HG02981 (cell line): Measurements from ENCODE around the gene CHRNA1.
"Not testable (repeated sequence)": the region's sequence is repeated elsewhere in the genome, so short reads cannot be mapped to it uniquely, and the experiment has no call there.

ENCODE experiments used
- ATAC-seq: cut with Tn5 transposase; IDR thresholded peaks from one replicate; pipeline ENCODE4 v1.9.1; 2021; ENCODE audit warnings: mild to moderate bottlenecking, moderate library complexity; ENCODE audit not compliant: unreplicated experiment

The CHRNA1 gene

DNA sequence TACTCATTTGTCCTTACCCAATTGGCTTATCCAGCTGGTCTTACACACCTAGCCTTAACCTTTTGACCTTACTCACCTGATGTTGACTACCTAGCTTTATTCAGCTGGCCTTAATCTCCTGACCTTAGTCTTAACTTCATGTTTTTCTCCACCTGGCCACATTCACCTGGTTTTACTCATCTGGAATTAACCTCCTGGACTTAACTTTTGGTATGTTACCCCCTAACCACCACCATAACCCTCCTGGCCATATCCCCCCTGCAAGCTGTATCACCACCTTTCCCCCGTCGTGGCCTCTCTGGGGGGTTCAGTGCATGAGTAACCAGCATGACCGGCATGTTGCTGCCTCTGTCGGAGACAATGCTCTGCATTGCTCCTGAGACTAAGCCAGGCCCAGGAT lies 45.7 kb downstream of the CHRNA1 start:
- no peak for ATAC-seq

- ATAC-seq = no peak
Measured at GRCh38 chr2:174717916-174718315, 46.4 kb downstream of the CHRNA1 start.

GRCh38 chr2:174717273-174717672 lies 47.0 kb downstream of the CHRNA1 start:
- no peak for ATAC-seq

DNA sequence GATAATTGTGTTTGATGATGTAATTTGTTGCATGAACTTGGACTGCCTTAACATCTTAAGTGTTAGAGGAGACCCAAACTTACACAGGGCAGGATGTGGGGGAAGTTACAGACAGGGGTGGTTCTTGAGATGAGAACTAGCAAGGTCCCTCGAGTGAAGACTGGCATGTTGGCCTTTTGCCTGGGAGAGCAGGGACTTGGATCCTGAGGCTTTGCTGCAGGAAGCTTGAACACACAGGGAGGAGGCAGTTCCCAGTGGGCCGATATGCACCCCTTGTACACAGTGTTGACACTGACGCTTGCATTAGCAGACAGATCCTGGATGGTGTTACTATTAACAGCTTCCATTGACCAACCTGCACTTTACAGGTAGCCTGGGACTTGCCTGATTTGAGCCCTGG lies 47.5 kb downstream of the CHRNA1 start:
- ATAC-seq = no peak

- ATAC-seq = no peak
Measured at GRCh38 chr2:174713686-174714085, 50.6 kb downstream of the CHRNA1 start.

- no peak for ATAC-seq
Measured at GRCh38 chr2:174711206-174711605, 53.1 kb downstream of the CHRNA1 start.

DNA sequence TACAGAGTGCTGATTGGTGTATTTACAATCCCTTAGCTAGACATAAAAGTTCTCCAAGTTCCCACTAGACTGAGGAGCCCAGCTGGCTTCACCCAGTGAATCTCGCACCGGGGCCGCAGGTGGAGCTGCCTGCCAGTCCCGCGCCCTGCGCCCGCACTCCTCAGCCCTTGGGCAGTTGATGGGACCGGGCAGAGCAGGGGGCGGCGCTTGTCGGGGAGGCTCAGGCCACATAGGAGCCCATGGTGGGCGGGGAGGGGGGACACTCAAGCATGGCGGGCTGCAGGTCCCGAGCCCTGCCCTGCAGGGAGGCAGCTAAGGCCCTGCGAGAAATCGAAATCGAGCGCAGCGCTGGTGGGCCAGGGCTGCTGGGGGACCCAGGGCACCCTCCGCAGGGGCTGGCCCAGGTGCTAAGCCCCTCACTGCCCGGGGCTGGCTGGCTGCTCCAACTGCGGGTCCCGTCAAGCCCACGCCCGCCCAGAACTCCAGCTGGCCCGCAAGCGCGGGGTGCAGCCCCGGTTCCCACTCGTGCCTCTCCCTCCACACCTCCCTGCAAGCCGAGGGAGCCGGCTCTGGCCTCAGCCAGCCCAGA lies 54.8 kb downstream of the CHRNA1 start:
- ATAC-seq = not testable (repeated sequence)

DNA sequence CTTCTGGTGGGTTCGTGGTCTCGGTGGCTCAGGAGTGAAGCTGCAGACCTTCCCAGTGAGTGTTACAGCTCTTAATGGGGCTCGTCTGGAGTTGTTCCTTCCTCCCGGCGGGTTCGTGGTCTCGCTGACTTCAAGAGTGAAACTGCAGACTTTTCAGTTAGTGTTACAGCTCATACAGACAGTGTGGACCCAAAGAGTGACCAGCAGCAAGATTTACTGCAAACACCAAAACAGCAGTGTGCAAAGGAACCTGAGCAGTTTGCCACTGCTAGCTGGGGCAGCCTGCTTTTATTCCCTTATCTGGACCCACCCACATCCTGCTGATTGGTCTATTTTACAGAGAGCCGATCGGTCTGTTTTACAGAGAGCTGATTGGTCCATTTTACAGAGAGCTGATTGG lies 55.6 kb downstream of the CHRNA1 start:
- no peak for ATAC-seq

- ATAC-seq = no peak
Measured at GRCh38 chr2:174705321-174705720, 59.0 kb downstream of the CHRNA1 start.

DNA sequence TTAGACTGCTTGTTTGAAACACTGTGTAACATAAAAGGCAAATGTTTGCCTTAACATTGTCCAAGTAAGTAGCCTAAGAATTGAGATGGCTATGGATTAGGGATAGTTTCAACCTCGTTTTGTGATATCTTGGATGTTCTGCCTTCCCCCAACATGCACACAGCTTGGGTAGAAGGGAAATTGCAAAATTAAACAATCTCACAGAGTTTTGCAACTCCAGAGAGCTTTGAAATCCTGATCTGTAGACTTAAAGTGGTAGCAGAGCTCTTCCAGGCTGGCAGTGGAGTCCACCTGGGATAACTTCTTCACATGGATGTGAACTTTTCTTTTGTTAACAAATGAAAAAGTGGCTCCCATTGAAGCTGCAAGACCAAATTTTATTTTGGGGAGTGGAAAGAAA lies 59.6 kb downstream of the CHRNA1 start:
- ATAC-seq = no peak

DNA sequence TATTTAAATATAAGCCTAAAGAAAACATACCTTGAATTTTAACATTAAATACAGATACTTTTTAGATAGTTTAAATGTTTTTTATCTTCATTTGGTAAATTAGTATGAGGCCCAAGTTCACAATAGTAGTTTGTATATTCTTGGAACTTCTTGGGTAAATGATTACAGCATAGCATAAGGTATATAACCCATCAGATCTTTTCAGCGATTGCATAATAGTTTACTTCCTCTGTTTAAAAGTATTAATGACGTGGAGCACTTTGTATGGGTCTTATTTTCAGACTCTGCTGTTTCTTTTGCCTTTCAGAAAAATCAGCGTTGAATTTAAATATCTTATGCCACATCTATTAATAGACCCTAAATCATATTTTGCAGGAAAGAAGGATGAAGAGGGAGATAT lies 60.2 kb downstream of the CHRNA1 start:
- ATAC-seq = no peak

DNA sequence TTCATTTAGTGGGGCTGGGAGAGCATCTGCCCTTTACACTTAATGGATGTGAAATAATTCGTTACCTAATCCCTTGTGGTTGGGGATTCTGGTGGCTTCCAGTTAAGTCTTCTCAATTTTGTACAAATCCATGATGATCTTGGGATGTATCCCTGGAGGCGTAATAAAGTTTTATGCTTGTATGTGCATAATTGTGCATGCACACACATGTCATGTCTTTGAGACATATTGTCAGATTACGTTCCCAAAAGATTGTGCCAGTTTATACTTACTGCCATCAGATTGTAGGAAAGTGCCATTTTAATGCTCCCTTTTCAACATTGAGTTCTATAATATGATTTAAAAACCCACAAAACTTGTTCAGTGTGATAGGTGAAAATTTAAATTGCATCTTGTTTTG lies 60.8 kb downstream of the CHRNA1 start:
- no peak for ATAC-seq

DNA sequence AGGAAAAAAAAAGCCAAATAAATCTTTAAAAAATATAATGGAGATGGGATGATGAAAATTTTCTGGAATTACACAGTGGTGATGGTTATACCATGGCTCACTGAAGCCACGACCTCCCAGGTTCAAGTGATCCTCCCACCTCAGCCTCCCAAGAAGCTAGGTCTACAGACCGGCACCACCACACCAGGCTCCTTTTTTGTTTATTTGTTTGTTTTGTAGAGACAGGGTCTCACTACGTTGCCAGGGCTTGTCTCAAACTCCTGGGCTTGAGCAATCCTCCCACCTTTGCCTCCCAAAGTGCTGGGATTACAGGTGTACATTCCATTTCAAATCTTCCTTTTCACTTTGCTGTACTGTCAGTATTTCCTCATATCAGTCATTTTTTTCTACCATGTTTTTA lies 61.7 kb downstream of the CHRNA1 start:
- ATAC-seq = no peak

- no peak for ATAC-seq
Measured at GRCh38 chr2:174699993-174700766, 64.1 kb downstream of the CHRNA1 start.
